HepG2 (cell line): ENCODE measurements around the gene FNDC3A. TPM values are rescaled to one million over a fixed set of nuclear protein-coding genes. Genes with fewer than 3 reads are reported as not detected.

Source experiments
- CHD2 ChIP-seq: IDR thresholded peaks from 2 replicates; pipeline ENCODE4 v1.6.1; 2011; ENCODE audit warnings: low read depth, low read length, improper control_type of control experiment
- E2F1 ChIP-seq: sonication (generic); formaldehyde crosslinking; IDR thresholded peaks from 2 replicates; pipeline ENCODE4 v1.5.0; 2020; ENCODE audit warnings: missing genetic modification reagents
- EP300 ChIP-seq, 3 experiments: sonication (generic) in 1 of 3; formaldehyde crosslinking in 1 of 3; IDR thresholded peaks; 2 replicates each; pipeline versions ENCODE4 v1.5.1 to v1.6.1; 2011 to 2020; ENCODE audit warnings: low read depth in 2 of 3, low read length in 2 of 3, borderline replicate concordance in 1 of 3, improper control_type of control experiment in 1 of 3, mild to moderate bottlenecking in 1 of 3, missing genetic modification reagents in 1 of 3, moderate library complexity in 1 of 3
- HMG20A ChIP-seq: IDR thresholded peaks from 2 replicates; pipeline ENCODE4 v1.6.1; 2016; ENCODE audit warnings: borderline replicate concordance
- HOMEZ ChIP-seq: IDR thresholded peaks from 2 replicates; pipeline ENCODE4 v1.6.1; 2016; ENCODE audit warnings: low read depth
- LRRFIP1 ChIP-seq: sonication (generic); formaldehyde crosslinking; conservative IDR thresholded peaks from 2 replicates; pipeline ENCODE4 v1.4.0; 2020; ENCODE audit warnings: missing genetic modification reagents
- PAWR ChIP-seq: sonication (generic); formaldehyde crosslinking; IDR thresholded peaks from 2 replicates; pipeline ENCODE4 v1.4.0; 2020; ENCODE audit warnings: missing genetic modification reagents, mild to moderate bottlenecking, borderline replicate concordance
- U2AF2 ChIP-seq: fragments of 200-400 bp; formaldehyde crosslinking; IDR thresholded peaks from 2 replicates; pipeline ENCODE4 v1.6.1; 2017; ENCODE audit warnings: low read depth, mild to moderate bottlenecking, low read length
- ZBTB1 ChIP-seq: sonication (generic); formaldehyde crosslinking; IDR thresholded peaks from 2 replicates; pipeline ENCODE4 v1.4.0; 2020; ENCODE audit warnings: missing genetic modification reagents, borderline replicate concordance
- ZBTB14 ChIP-seq: sonication (generic); formaldehyde crosslinking; IDR thresholded peaks from 2 replicates; pipeline ENCODE4 v1.4.0; 2020; ENCODE audit warnings: missing genetic modification reagents
- ZFP82 ChIP-seq: sonication (generic); formaldehyde crosslinking; IDR thresholded peaks from 2 replicates; pipeline ENCODE4 v1.5.1; 2020; ENCODE audit warnings: mild to moderate bottlenecking, missing genetic modification reagents, borderline replicate concordance
- ZNF558 ChIP-seq: sonication (generic); formaldehyde crosslinking; IDR thresholded peaks from 2 replicates; pipeline ENCODE4 v1.9.0; 2022; ENCODE audit warnings: mild to moderate bottlenecking, missing genetic modification reagents, borderline replicate concordance
- ZSCAN31 ChIP-seq: sonication (generic); formaldehyde crosslinking; IDR thresholded peaks from 2 replicates; pipeline ENCODE4 v1.5.0; 2020; ENCODE audit warnings: low read depth, mild to moderate bottlenecking, missing genetic modification reagents
- ZSCAN9 ChIP-seq: IDR thresholded peaks from 2 replicates; pipeline ENCODE4 v1.6.1; 2016; ENCODE audit warnings: borderline replicate concordance
- polyA plus RNA-seq, 8 experiments: library from polyadenylated mRNA; depleted of rRNA in 3 of 8; stranded (reverse) in 7 of 8; unstranded in 1 of 8; fragments of >200 nt; fragmentation: Illumina TruSeq in 4 of 8; extraction: Trizol in 4 of 8; gene quantifications; 2 replicates each; pipeline versions ENCODE4 v1.2.1 to v1.2.3, GENCODE V29; 2011 to 2016; ENCODE audit warnings: low read depth in 4 of 8, missing spikeins in 1 of 8, mixed read lengths in 1 of 8; ENCODE audit not compliant: insufficient read depth in 1 of 8
- total RNA-seq, 5 experiments: library from RNA; depleted of rRNA; stranded (reverse); fragments of >200 nt; fragmentation: Illumina TruSeq; extraction: Trizol; gene quantifications; 2 replicates each; pipeline ENCODE4 v1.2.3, GENCODE V29; 2016; ENCODE audit warnings: low read depth in 1 of 5
- TF ChIP-seq, protein P1 (sequence below), 2 experiments: fragments of 450-650 bp in 1 of 2; sonication (generic) in 1 of 2; formaldehyde crosslinking; IDR thresholded peaks; 2 replicates each; pipeline versions ENCODE4 v1.5.0 to v1.8.0; 2020 to 2022; ENCODE audit warnings: mild to moderate bottlenecking in 1 of 2, missing genetic modification reagents in 1 of 2
- TF ChIP-seq, protein P2 (sequence below): sonication (generic); formaldehyde crosslinking; IDR thresholded peaks from 2 replicates; pipeline ENCODE4 v1.9.0; 2021; ENCODE audit warnings: missing genetic modification reagents, borderline replicate concordance
- TF ChIP-seq, protein P3 (sequence below): sonication (generic); formaldehyde crosslinking; IDR thresholded peaks from 2 replicates; pipeline ENCODE4 v1.4.0; 2020; ENCODE audit warnings: missing genetic modification reagents

Gene FNDC3A
- total and polyA plus RNA-seq, 2 of the 13 experiments (the other 11 are each of a cell fraction or from before 2014, with no cell fraction given) = 36.7 to 39.3 TPM

- TF ChIP-seq LRRFIP1 (CRISPR knock-in tag) (no peak), ZBTB14 (no peak), ZSCAN31 (CRISPR knock-in tag) (no peak), ZSCAN9 (no peak), HMG20A (CRISPR knock-in tag) (peak; percentile 29; the same call in 1 of the 2 replicates), U2AF2 (no peak), ZNF558 (CRISPR knock-in tag) (no peak), PAWR (CRISPR knock-in tag) (no peak), EP300 (IDR thresholded peaks at IDR 0.05; ENCODE audit: low read depth in 2 of 2, low read length in 2 of 2) (peak in 1 of 2 experiments; percentile 13; a peak in 1 of 4 replicates), EP300 (CRISPR knock-in tag; IDR thresholded peaks at IDR 0.05; ENCODE audit: borderline replicate concordance) (no peak), CHD2 (no peak), E2F1 (CRISPR knock-in tag) (no peak), ZBTB1 (CRISPR knock-in tag) (no peak), HOMEZ (CRISPR knock-in tag) (no peak), ZFP82 (CRISPR knock-in tag) (no peak)
- TF ChIP-seq, protein P1, sequence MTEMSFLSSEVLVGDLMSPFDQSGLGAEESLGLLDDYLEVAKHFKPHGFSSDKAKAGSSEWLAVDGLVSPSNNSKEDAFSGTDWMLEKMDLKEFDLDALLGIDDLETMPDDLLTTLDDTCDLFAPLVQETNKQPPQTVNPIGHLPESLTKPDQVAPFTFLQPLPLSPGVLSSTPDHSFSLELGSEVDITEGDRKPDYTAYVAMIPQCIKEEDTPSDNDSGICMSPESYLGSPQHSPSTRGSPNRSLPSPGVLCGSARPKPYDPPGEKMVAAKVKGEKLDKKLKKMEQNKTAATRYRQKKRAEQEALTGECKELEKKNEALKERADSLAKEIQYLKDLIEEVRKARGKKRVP (CRISPR knock-in tag; IDR thresholded peaks at IDR 0.05) = peak in 1 of 2 experiments; percentile 68; a peak in 2 of 4 replicates
- TF ChIP-seq, protein P2, sequence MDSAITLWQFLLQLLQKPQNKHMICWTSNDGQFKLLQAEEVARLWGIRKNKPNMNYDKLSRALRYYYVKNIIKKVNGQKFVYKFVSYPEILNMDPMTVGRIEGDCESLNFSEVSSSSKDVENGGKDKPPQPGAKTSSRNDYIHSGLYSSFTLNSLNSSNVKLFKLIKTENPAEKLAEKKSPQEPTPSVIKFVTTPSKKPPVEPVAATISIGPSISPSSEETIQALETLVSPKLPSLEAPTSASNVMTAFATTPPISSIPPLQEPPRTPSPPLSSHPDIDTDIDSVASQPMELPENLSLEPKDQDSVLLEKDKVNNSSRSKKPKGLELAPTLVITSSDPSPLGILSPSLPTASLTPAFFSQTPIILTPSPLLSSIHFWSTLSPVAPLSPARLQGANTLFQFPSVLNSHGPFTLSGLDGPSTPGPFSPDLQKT (CRISPR knock-in tag) = no peak
- TF ChIP-seq, protein P3, sequence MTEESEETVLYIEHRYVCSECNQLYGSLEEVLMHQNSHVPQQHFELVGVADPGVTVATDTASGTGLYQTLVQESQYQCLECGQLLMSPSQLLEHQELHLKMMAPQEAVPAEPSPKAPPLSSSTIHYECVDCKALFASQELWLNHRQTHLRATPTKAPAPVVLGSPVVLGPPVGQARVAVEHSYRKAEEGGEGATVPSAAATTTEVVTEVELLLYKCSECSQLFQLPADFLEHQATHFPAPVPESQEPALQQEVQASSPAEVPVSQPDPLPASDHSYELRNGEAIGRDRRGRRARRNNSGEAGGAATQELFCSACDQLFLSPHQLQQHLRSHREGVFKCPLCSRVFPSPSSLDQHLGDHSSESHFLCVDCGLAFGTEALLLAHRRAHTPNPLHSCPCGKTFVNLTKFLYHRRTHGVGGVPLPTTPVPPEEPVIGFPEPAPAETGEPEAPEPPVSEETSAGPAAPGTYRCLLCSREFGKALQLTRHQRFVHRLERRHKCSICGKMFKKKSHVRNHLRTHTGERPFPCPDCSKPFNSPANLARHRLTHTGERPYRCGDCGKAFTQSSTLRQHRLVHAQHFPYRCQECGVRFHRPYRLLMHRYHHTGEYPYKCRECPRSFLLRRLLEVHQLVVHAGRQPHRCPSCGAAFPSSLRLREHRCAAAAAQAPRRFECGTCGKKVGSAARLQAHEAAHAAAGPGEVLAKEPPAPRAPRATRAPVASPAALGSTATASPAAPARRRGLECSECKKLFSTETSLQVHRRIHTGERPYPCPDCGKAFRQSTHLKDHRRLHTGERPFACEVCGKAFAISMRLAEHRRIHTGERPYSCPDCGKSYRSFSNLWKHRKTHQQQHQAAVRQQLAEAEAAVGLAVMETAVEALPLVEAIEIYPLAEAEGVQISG = no peak
- TF ChIP-seq, all 625 proteins: peak for 3
Measured at GRCh38 chr13:48950501-48950875, 25.2 kb upstream of the FNDC3A start (continued).
